HG03139 (cell line): ENCODE data around the gene PPP1R18.
"Not testable (repeated sequence)": the region's sequence is repeated elsewhere in the genome, so short reads cannot be mapped to it uniquely, and the experiment has no call there.

Experiments used
- ATAC-seq: cut with Tn5 transposase; IDR thresholded peaks from one replicate; pipeline ENCODE4 v1.9.1; 2021; ENCODE audit not compliant: unreplicated experiment

Gene PPP1R18

GRCh38 chr6:30719791-30720737 lies 33.6 kb upstream of the PPP1R18 start, which contains the start of gene TUBB:
Gene TUBB, plus strand, starts transcription at chr6:30720352. Its CDS starts 155 bp downstream, at chr6:30720507.
- ATAC-seq, result peak; percentile 46

- ATAC-seq, result no peak
Observed at GRCh38 chr6:30719356-30719755, 32.9 kb upstream of the PPP1R18 start.

- ATAC-seq, result not testable (repeated sequence)
Observed at GRCh38 chr6:30717845-30718720, 31.6 kb upstream of the PPP1R18 start.

- peak; percentile 58 for ATAC-seq
Observed at GRCh38 chr6:30717129-30717844, 30.8 kb upstream of the PPP1R18 start, which contains the start of gene MDC1. Gene MDC1, minus strand, starts transcription at chr6:30717281. Its CDS starts 2,106 bp downstream, at chr6:30715175.

- no peak for ATAC-seq
Observed at GRCh38 chr6:30716879-30717128, 30.4 kb upstream of the PPP1R18 start.

- ATAC-seq, result no peak
Observed at GRCh38 chr6:30714263-30714662, 27.8 kb upstream of the PPP1R18 start.

GRCh38 chr6:30712441-30712945 lies 26.0 kb upstream of the PPP1R18 start:
- no peak for ATAC-seq

- ATAC-seq, result no peak
Observed at GRCh38 chr6:30711758-30712380, 25.4 kb upstream of the PPP1R18 start.

GRCh38 chr6:30709101-30709868 lies 22.8 kb upstream of the PPP1R18 start:
- no peak for ATAC-seq

GRCh38 chr6:30707281-30707850 lies 20.9 kb upstream of the PPP1R18 start:
- no peak for ATAC-seq

GRCh38 chr6:30705620-30706019 lies 19.2 kb upstream of the PPP1R18 start:
- no peak for ATAC-seq

GRCh38 chr6:30703821-30704220 lies 17.4 kb upstream of the PPP1R18 start:
- no peak for ATAC-seq

GRCh38 chr6:30703011-30703410 lies 16.6 kb upstream of the PPP1R18 start:
- ATAC-seq, result no peak

GRCh38 chr6:30700340-30700739 lies 13.9 kb upstream of the PPP1R18 start:
- no peak for ATAC-seq

- ATAC-seq, result no peak
Observed at GRCh38 chr6:30696432-30696831, 10.0 kb upstream of the PPP1R18 start.

- ATAC-seq, result no peak
Observed at GRCh38 chr6:30691208-30691847, 4.9 kb upstream of the PPP1R18 start.

GRCh38 chr6:30690403-30691207 lies 4.2 kb upstream of the PPP1R18 start, which contains the start of gene NRM:
Gene NRM, minus strand, starts transcription at chr6:30690984. Its CDS starts 10 bp downstream, at chr6:30690974.
- peak; percentile 26 for ATAC-seq

GRCh38 chr6:30689985-30690384 lies 3.5 kb upstream of the PPP1R18 start:
- ATAC-seq, result no peak
